ENCODE measurements around the gene YIF1A. TPM values are rescaled to one million over a fixed set of nuclear protein-coding genes. Genes with fewer than 3 reads are reported as not detected.

Gene YIF1A
- total RNA-seq, 6 donors from 2014 or later, result 25.1 to 107 (median 68.2) TPM

DNA sequence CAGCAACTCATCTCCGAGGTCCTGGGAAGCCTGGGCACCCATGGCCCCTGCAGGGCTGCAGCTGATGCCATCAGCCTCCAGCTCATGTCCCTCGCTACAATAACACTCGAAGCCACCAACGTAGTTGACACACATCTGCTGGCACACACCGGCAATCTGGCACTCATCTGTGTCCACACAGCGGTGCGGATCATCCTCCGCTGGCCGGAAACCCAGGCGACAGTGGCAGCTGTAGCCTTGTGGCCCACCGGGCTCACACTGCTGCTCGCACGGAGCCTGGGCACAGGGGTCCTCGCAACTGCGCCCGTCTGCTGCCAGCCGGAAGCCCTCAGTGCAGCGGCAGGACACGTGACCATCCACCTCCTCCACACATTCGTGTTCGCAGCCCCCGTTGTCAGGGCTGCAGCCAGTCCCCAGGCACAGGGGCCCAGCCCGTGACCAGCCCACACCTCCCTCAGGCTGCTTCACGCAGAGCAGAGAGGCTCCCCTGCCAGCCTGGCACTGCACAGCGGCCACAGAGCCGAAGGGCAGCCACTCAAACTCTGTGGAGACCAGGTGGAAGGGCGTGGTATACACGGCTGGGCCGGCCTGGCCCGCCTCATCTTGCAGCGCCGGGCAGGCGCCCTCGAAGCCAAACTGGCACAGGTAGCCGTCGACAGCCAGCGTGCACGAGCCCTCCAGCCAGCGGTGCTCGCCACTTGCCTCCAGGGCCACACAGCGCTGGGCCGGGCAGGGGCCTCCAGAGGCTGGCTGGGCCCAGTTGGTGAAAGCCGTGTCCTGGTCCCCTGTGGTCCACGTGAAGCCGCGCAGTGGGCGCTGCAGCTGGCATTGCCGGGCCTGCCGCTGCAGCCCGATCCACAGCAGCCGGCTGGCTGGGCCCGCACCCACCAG, 27.2 kb upstream of the YIF1A start:
- H3K27me3 ChIP-seq, result no peaks in the 10 kb centered on the region
- peak in 1 of 2 donors; percentile 83 for DNase-seq
- peaks cover 35 to 44% (median 39%) of the 10 kb centered on the region in 4 donors for H3K4me1 ChIP-seq
- no peak for ATAC-seq (ENCODE audit: low FRiP score in 2 of 2)
- H3K27ac ChIP-seq, result peak overlapping the region; percentile 67 to 86 (median 84)
- H3K9me3 ChIP-seq, result no peaks in the 10 kb centered on the region
- 71 to 78% methylated on average over 24 to 33 of the region's 52 CpGs for WGBS, 2 donors
- peak overlapping the region in 3 of 4 donors; percentile 29 to 71 (median 48) for H3K4me3 ChIP-seq
- no peaks in the 10 kb centered on the region for H3K36me3 ChIP-seq
- TF ChIP-seq POLR2A (IDR thresholded peaks at IDR 0.05), result no peak
- TF ChIP-seq POLR2AphosphoS5 (IDR thresholded peaks at IDR 0.05), result no peak
- no peak for TF ChIP-seq EP300 (IDR thresholded peaks at IDR 0.05)
- TF ChIP-seq, protein P1, sequence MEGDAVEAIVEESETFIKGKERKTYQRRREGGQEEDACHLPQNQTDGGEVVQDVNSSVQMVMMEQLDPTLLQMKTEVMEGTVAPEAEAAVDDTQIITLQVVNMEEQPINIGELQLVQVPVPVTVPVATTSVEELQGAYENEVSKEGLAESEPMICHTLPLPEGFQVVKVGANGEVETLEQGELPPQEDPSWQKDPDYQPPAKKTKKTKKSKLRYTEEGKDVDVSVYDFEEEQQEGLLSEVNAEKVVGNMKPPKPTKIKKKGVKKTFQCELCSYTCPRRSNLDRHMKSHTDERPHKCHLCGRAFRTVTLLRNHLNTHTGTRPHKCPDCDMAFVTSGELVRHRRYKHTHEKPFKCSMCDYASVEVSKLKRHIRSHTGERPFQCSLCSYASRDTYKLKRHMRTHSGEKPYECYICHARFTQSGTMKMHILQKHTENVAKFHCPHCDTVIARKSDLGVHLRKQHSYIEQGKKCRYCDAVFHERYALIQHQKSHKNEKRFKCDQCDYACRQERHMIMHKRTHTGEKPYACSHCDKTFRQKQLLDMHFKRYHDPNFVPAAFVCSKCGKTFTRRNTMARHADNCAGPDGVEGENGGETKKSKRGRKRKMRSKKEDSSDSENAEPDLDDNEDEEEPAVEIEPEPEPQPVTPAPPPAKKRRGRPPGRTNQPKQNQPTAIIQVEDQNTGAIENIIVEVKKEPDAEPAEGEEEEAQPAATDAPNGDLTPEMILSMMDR (IDR thresholded peaks at IDR 0.05), result no peak

DNA sequence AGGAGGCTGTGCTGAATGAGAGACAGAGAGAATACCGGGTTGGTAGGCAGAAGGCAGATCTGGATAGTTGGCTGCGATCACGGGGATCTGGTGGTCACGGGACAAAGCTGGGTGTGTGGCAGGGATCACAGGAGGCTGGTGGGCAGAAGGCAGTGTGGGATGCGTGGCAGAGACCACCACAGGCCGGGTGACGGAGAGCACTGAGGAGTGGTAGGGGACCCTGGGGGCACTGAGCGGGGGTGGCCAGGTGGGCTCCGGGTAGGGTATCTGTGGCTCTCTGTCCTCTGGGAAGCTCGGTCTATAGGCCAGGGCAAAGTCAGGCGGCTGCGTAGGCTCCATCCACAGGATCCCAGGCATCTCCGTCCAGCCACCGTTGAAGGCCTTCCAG, 26.5 kb upstream of the YIF1A start:
- H3K9me3 ChIP-seq, result no peaks in the 10 kb centered on the region
- H3K4me1 ChIP-seq, result peaks cover 35 to 44% (median 39%) of the 10 kb centered on the region in 4 donors
- WGBS, 2 donors, result 87 to 88% methylated on average over 14 of the region's 14 CpGs
- H3K27ac ChIP-seq, result peak overlapping the region in 3 of 4 donors; percentile 0 to 86 (median 86)
- ATAC-seq (ENCODE audit: low FRiP score in 2 of 2) (no peak), DNase-seq (peak in 1 of 2 donors; percentile 56)
- no peaks in the 10 kb centered on the region for H3K27me3 ChIP-seq
- H3K4me3 ChIP-seq, result peak overlapping the region in 3 of 4 donors; percentile 29 to 71 (median 48)
- TF ChIP-seq, protein P1 (IDR thresholded peaks at IDR 0.05), result no peak
- no peak for TF ChIP-seq POLR2A (IDR thresholded peaks at IDR 0.05)
- TF ChIP-seq EP300 (IDR thresholded peaks at IDR 0.05), result no peak
- TF ChIP-seq POLR2AphosphoS5 (IDR thresholded peaks at IDR 0.05), result no peak
- no peaks in the 10 kb centered on the region for H3K36me3 ChIP-seq

DNA sequence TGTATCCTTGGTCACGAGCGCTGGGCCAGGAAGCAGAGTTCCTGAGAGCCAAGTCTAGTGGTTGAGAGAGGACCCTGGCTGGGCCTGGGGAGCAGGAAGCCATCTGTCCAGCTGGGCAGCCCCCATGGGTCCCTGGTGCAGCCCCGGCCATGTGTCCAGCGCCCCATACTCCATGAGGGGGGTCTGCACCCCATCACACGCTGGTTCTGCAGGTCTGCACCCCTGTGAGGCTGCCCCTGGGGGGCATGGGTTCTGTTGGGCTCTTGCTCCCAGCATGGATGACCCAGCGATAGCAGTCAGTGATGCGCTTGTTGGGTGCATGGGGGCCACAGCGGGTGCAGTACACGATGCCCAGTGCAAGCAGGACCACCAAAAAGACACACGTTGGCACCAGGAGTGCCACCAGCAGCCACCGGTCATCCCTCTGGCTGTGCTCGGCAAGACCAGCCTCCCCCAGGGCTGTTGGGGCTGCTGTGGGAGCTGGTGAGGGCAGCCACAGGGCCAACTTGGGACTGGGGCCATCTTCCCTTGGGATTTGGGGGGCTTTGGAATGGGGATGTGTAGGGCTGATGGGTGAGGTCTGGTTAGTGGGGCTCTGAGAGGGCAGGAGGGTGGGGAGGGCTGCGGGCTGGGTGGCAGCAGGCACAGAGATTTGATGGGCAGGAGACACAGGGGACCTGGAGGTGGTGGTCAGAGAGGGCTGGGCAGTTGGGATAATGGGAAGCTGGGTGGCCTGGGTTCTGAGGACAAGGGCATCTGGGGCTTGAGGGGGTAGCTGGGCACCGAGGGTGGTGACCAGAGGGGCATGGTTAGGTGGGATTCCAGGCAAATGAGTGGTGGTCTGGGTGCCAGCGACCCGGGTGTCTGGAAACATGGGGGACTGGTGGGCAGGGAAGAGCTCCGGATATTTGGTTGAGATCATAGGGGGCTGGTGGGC, 25.9 kb upstream of the YIF1A start:
- Histone ChIP-seq H3K27me3 (no peaks in the 10 kb centered on the region), H3K9me3 (no peaks in the 10 kb centered on the region), H3K27ac (peak overlapping the region; percentile 0 to 86 (median 85)), H3K36me3 (no peaks in the 10 kb centered on the region), H3K4me3 (peak overlapping the region in 1 of 4 donors; percentile 71), H3K4me1 (peaks cover 35 to 44% (median 39%) of the 10 kb centered on the region in 4 donors)
- TF ChIP-seq POLR2A (IDR thresholded peaks at IDR 0.05) (no peak), POLR2AphosphoS5 (IDR thresholded peaks at IDR 0.05) (no peak), EP300 (IDR thresholded peaks at IDR 0.05) (no peak)
- TF ChIP-seq, protein P1 (IDR thresholded peaks at IDR 0.05), result no peak
- DNase-seq (peak in 1 of 2 donors; percentile 60), ATAC-seq (ENCODE audit: low FRiP score in 2 of 2) (no peak)
- WGBS, 2 donors, result 79 to 88% methylated on average over 13 to 16 of the region's 17 CpGs

DNA sequence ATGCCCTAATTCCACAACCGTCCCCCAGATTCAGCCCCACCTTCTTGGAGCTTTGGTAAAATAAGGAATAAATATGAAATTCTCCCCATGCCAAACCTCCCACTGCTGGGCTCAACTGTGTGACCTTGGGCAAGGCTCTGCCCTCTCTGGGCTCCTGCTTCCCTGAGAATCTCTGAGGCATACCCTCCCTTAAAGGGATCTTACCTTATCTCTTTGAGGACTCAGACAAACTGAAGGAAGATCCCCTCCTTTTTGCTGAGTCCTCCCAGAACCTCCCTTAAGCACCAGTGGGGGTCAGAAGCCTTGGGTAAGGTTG, 25.2 kb upstream of the YIF1A start:
- DNase-seq (no peak), ATAC-seq (ENCODE audit: low FRiP score in 2 of 2) (no peak)
- peak overlapping the region in 1 of 4 donors; percentile 71 for H3K4me3 ChIP-seq
- H3K4me1 ChIP-seq, result peaks cover 35 to 44% (median 39%) of the 10 kb centered on the region in 4 donors
- TF ChIP-seq POLR2AphosphoS5 (IDR thresholded peaks at IDR 0.05) (no peak), EP300 (IDR thresholded peaks at IDR 0.05) (no peak), POLR2A (IDR thresholded peaks at IDR 0.05) (no peak)
- TF ChIP-seq, protein P1 (IDR thresholded peaks at IDR 0.05), result no peak
- H3K9me3 ChIP-seq, result no peaks in the 10 kb centered on the region
- H3K36me3 ChIP-seq, result no peaks in the 10 kb centered on the region
- WGBS, 2 donors, result 78 to 87% methylated on average over 1 of the region's 1 CpG
- peak overlapping the region; percentile 82 to 86 (median 85) for H3K27ac ChIP-seq
- H3K27me3 ChIP-seq, result no peaks in the 10 kb centered on the region
